RKO (cell line): ENCODE measurements around the gene NME7.

Experiments used
- DNase-seq: peaks from one replicate; pipeline ENCODE4 v3.0.0-alpha.2; 2016; ENCODE audit warnings: low spot score

Gene NME7

GRCh38 chr1:169106095-169106920, 261.3 kb downstream of the NME7 start, which contains the start of gene ATP1B1:
Gene ATP1B1, plus strand, starts transcription at chr1:169106690. Its CDS starts 140 bp downstream, at chr1:169106830.
- peak; percentile 83 for DNase-seq

DNA sequence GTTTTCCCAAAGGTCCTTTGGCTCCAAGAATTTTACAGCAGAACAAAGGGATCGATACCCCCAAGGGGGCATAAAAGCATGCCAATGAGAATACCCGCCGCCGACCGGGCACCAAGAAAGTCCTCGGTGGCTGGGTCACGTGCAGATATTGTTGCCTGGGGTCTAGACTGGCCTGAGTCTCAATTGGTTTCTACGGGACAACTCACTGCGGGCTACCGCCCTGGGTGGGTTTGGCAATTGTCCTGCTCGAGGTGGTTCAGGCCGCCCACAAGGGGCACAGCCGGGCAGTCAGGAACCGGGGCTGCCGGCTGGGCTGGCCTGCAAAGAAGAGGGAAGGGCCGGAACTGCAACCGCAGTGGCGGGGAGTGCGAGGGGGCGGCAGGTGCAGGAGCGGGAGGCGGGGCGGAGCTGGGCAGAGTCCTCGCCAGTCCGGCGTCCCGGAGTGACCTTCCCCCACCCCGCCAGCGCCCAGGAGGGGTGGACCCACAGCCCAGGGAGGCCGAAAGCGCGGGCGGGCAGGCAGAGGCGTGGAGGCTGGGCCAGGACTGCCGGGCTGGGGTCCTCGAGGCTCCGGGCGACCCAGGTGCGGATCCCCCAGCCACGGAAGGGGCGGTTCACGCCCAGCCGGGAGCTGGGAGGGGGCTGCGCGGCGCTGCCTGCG, 262.0 kb downstream of the NME7 start:
- peak; percentile 24 for DNase-seq

GRCh38 chr1:169105087-169105433, 262.5 kb downstream of the NME7 start:
- no peak for DNase-seq

DNA sequence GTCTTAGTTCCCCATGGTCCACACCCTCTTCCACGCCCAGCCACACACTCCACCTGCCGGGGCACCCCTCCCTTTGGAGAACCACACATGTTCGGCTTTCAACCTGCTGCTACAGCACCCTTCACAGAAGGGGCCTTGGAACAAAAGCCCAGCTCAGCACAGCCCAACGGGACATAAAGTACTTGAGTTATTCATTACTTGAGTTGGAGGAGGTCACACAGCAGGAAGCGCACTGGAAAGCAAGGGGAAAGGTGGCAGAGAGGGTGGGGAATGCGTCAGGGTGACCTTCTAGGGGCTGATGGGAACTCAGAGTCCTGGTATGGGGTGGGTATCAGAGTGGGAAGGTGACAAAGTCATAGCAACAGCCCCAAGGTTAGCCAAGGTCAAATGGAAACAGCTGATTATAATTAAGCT, 264.1 kb downstream of the NME7 start:
- no peak for DNase-seq

GRCh38 chr1:169103002-169103401, 264.6 kb downstream of the NME7 start:
- no peak for DNase-seq

DNA sequence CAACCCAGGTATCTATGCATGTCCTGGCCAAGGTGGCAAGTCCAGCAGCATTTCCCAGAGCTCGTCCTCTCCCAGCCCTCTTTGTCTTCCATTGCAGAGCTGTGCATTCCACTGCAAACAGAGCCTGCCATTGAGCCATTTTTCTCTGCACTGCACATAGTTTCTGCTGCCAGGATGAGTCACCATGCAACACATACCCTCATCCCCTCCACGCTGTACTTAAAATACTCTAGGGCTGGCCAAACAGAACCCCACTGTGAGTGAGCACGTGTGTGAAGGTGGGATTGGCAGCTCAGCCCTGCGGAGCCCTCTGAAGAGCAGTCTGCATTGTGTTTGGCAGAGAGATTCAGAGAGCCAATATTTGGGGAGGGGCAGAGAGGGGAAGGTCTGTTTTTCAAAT, 265.0 kb downstream of the NME7 start:
- DNase-seq = peak; percentile 48

DNA sequence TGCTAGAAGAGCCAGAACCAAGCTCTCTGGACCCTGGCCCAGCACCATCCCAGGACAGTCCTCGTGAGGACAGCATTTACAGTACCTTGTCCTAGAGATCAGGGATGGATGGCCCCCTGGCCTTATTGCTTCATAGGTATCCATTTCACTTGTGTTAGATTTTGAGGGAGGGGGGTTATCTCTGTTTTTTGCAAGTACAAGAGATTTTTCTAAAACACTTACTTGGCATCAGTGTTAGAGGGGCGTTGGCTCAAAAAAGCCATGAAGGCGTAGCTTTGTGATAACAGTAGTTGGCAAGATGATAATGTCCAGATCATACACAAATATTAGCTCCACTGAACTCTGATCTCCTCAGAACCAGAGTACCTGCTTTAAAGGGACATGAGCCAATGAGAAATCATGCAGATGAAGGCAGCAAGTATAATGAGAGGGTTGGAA, 266.9 kb downstream of the NME7 start:
- no peak for DNase-seq

DNA sequence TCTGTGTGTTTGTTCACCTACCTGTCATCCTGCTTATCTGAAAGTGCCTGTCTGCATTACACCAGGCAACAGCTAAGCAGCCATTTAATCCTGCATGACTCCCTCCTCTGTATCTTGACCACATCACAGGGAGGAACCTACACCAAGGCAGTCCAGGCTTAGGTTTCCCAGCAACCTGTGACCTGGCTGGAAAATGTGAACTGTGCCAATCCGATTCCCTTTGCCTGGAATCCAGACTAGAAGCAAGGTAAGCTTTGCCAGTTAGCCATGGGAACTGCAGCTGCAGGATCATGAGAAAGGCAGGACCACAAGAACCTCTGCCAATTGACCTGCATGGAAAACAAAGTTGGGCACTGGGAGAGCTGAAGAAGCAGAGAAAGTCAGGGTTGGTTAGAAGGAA, 267.4 kb downstream of the NME7 start:
- no peak for DNase-seq

DNA sequence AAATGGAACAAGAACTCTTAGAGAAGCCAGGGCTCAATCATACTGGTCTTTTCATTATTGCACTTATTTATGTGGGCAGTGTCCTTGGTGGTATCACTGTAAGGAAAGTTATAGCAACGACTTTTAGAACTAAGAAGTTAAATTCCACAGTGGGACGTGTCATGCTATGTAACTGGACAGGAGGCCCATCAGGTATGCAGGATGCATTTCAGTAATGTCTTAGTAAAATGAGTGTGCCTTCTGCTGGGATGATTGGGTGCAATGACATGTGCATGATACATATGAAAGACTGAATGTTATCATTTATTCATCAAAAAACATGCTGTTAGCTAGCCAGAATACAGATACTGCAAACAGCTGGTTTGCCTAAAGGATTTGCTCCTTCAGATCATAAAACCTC, 268.0 kb downstream of the NME7 start:
- DNase-seq = no peak

GRCh38 chr1:169098380-169098779, 269.2 kb downstream of the NME7 start:
- no peak for DNase-seq

DNA sequence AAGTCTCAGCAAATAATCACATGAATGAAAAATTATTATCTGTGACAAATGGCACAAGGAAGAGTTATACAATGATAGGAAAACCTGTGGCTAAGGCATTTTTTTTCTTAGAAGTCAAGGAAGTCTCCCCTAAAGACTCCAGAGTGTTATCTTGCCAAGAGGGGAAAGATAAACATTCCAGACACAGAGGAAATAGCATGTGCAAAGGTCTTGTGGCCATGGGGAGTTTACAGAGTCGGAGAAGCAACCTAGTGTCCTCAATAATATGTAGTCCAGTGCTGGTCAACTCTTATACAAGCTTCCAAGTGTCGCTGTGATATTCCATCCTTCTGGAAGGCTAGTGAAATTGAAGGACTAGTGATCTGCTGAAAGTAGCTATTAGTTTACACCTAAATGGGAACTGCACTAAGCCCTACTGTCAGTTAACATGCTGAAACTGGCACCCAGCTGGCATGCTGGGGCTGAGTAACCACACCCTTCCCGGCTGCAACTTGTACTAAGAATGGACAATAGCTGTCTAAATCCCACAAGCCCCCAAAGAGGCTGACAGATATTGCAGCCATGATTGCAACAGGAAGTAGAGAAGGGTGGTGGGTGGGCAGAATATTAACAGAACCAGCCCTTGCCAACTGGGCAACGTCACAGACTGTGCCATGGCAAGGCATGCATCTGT, 272.6 kb downstream of the NME7 start:
- no peak for DNase-seq

GRCh38 chr1:169092399-169092798, 275.2 kb downstream of the NME7 start:
- no peak for DNase-seq

DNA sequence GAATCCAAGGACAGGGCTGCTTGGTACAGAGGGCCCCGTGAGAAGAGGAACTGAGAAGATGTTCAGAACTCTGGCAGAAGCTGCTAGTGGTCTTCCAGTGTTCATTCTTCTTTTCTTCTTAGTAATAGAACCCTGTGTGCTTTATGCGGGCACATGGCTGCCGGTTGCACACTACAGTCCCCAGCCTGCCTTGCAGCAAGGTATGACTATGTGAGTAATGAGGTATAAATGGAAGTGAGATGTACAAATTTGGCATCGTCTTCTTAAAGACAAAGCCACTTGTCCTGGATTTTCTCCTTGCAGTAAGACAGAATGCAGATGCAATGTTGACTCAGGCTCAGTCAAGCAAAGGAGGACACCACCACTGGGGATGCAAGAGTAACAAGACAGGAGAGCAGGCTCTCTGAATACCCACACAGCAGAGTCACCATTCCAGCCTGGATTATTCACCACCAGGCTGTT, 276.1 kb downstream of the NME7 start:
- peak; percentile 14 for DNase-seq

DNA sequence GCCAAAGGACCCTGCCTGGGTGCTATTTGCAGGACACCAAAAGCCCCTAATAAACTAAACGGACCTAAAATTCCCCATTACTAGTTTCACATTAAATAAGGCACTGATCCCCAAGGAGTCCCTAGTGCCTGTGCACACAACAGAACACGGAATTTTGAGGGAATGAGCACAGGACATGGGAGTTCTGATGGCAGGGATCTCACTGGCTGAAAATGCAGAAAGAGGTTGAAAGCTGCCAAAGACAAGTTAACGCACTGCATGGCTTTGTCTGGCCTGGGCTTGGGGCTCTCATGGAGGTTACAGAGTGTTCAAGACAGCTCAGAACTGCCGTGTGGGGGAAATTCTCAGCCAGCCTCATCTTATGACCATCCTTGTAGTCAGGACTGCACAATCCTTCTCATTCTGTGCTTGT, 276.7 kb downstream of the NME7 start:
- DNase-seq = no peak

DNA sequence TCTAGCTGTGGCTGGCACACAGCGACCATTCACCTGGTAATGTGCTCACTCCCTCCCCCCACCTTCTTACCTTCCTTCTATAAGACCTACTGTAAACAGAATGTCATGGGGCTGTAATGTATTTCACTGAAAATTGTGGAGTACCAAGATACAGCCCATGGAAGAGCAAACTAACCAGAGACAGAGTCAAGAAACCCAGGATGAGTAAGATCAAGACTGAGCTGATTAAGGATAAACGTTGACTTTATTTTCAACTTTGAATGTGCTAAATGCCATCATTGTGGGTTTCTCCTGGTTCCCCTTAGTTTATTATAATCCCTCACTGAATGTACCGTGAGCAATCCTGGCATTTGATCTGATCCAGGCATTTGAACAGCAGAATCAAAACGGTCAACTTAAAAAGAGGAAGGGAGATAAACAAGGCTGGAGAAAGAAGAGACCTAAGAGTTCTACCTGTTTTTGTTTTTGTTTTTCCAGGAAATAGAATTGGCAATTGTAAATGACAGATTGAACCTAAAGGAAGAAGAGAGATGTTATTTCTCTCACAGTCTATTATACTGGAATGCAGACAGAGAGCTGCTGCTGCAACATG, 277.2 kb downstream of the NME7 start:
- DNase-seq = no peak

DNA sequence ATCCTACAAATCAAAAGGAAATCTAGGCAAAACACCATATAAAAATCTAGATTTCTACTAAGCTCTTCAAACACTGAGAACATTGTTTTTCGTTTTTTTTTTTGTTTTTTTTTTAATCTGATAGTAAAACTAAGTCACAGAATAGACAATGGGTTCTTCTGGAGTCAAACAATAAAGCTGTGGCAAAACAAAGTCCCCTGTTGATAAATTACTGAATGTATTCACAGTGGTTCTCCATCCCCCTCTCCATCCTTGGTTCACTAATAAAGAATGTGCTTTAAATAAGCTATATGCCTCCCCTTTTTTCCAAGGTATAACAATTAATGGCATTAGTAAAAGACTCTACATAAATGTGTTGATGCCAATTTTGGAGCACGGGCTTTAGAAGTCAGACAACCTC, 277.8 kb downstream of the NME7 start:
- DNase-seq = no peak

GRCh38 chr1:169087876-169088275, 279.7 kb downstream of the NME7 start:
- DNase-seq = no peak

DNA sequence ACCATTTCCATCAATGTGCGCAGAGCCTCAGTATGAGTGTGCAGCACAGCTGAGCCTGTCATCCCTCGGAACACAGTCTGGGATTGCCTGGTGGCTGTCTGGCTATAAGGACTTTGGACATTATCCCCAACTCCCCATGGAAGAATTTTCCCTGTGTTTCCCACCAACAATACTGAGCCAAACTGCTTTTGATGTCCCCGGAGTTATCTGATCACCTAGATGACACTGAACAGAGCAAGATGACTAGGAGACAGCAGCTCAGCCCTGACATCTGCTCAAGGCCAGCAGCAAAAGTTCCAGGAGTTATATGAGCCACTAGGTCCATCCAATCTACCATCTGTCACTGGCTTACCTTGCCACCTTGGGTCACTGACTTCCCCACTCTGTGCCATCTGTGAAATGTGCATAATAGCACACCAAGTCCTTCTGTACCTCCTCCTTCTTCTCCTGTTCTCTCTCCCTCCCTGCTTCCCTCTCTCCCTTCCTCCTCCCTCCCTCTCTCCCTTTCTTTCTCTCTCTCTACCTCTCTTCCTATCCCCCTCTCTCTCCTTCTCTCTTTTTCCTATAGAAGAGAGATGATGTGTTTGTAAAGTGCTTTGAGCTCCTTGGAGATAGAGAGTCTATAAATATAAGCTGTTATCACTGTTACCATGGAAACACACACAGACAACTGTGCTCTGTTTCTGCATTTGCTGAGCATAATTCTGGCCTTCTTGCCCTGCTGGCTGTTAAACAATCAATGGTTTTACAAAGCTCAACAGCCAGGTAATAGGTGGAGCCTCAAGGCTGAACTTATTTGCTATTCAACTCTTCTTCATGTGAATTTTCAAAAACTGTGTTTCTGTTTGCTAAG, 280.8 kb downstream of the NME7 start:
- peak; percentile 9 for DNase-seq

DNA sequence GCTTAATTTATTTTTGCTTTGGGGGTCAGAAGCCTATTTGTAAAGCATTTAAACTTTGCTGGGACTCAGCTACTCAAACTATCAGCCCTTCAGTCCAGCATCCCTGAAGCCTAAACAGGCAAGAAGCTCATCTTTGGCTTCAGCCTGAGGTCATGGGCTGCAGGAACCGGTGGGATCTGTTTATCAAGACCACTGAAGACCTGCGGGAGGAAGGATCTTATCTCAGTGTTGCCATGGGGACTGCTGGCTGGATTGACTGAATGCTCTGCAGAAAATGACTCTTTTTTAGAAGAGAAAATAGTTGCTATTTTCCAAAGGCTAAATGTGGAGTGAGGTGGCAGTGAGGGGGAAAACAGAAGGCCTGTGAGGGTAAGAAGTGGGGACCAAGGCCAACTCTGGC, 281.7 kb downstream of the NME7 start:
- DNase-seq = no peak
